Measurements from ENCODE around the gene DPY19L1. TPM values are rescaled to one million over a fixed set of nuclear protein-coding genes. Genes with fewer than 3 reads are reported as not detected.
"Not testable (repeated sequence)": the region's sequence is repeated elsewhere in the genome, so short reads cannot be mapped to it uniquely, and the experiment has no call there.

DPY19L1 gene
- total RNA-seq, 1 donor from 2014 or later, result 46.4 TPM

DNA sequence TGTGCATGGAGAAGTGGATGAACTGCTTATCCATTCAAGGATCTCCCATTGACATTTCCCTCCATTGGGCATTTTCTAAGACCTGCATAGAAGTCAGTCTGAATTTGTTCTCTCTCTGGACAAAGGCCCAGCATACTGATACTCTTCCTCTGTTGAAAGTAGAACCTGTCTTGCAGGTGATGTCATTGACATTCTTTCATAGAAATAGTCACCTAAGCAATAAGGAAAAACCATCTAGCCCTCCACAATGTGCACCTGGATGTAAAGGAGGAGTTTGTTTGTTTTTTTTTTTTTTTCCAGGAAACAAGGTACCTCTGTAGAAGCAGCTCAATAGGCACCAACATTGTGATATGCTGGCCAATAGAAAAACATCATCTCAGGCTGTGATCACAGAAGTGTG is 150.4 kb downstream of the DPY19L1 start:
- no peak overlapping the region for H2AFZ ChIP-seq (ENCODE audit: low read depth, low read length)
- H3K4me3 Mint-ChIP-seq (ENCODE audit: unreplicated experiment), result no peak overlapping the region
- FAIRE-seq (no peak), DNase-seq (ENCODE audit: low read depth) (no peak)
- no peak overlapping the region for H3K4me3 ChIP-seq (ENCODE audit: insufficient read depth, low read depth, low read length)
- H3K27ac Mint-ChIP-seq (ENCODE audit: unreplicated experiment), result no peak overlapping the region
- H3K27ac ChIP-seq (ENCODE audit: low read depth, low read length), result no peak overlapping the region
- no peaks in the 10 kb centered on the region for H3K27me3 Mint-ChIP-seq (ENCODE audit: low read depth, unreplicated experiment)
- no peak overlapping the region for H3K9ac ChIP-seq (ENCODE audit: low read length)
- TF ChIP-seq, protein P1, sequence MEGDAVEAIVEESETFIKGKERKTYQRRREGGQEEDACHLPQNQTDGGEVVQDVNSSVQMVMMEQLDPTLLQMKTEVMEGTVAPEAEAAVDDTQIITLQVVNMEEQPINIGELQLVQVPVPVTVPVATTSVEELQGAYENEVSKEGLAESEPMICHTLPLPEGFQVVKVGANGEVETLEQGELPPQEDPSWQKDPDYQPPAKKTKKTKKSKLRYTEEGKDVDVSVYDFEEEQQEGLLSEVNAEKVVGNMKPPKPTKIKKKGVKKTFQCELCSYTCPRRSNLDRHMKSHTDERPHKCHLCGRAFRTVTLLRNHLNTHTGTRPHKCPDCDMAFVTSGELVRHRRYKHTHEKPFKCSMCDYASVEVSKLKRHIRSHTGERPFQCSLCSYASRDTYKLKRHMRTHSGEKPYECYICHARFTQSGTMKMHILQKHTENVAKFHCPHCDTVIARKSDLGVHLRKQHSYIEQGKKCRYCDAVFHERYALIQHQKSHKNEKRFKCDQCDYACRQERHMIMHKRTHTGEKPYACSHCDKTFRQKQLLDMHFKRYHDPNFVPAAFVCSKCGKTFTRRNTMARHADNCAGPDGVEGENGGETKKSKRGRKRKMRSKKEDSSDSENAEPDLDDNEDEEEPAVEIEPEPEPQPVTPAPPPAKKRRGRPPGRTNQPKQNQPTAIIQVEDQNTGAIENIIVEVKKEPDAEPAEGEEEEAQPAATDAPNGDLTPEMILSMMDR (IDR thresholded peaks at IDR 0.05; ENCODE audit: insufficient read depth, low read depth, low read length), result no peak
- no peak for TF ChIP-seq EZH2 (IDR thresholded peaks at IDR 0.05; ENCODE audit: insufficient read depth, low read length)
- peaks cover 5% of the 10 kb centered on the region for H3K9me3 ChIP-seq (ENCODE audit: insufficient read depth, low read depth, low read length)
- H3K27me3 ChIP-seq (ENCODE audit: insufficient read depth, low read length), result no peaks in the 10 kb centered on the region
- peaks cover 22% of the 10 kb centered on the region for H3K9me3 Mint-ChIP-seq (ENCODE audit: unreplicated experiment)
- H4K20me1 ChIP-seq (ENCODE audit: insufficient read depth, low read length), result no peaks in the 10 kb centered on the region
- H3K79me2 ChIP-seq (ENCODE audit: insufficient read depth, low read length), result no peaks in the 10 kb centered on the region
- peaks cover 3% of the 10 kb centered on the region for H3K36me3 Mint-ChIP-seq (ENCODE audit: low read depth, unreplicated experiment)
- H3K4me1 ChIP-seq (ENCODE audit: insufficient read depth, low read length), result peaks cover 10% of the 10 kb centered on the region
- peaks cover 13% of the 10 kb centered on the region for H3K4me1 Mint-ChIP-seq (ENCODE audit: low read depth, unreplicated experiment)
- no peak overlapping the region for H3K4me2 ChIP-seq (ENCODE audit: low read length)
- no peaks in the 10 kb centered on the region for H3K36me3 ChIP-seq (ENCODE audit: insufficient read depth, low read length)

DNA sequence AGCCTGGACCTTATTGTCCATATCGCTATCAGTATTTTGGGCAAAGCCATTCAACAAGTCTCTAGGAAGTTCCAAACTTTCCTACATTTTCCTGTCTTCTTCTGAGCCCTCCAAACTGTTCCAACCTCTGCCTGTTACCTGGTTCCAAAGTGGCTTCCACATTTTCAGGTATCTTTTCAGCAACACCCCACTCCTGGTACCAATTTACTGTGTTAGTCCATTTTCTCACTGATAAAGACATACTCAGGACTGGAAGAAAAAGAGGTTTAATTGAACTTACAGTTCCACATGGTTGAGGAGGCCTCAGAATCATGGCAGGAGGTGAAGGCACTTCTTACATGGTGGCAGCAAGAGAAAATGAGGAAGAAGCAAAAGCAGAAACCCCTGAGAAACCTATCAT is 153.4 kb downstream of the DPY19L1 start:
- not testable (repeated sequence) for H3K9ac ChIP-seq (ENCODE audit: low read length); H3K4me3 Mint-ChIP-seq (ENCODE audit: unreplicated experiment); H3K27ac ChIP-seq (ENCODE audit: low read depth, low read length); H3K36me3 Mint-ChIP-seq (ENCODE audit: low read depth, unreplicated experiment); H3K79me2 ChIP-seq (ENCODE audit: insufficient read depth, low read length); H3K27me3 Mint-ChIP-seq (ENCODE audit: low read depth, unreplicated experiment); H3K9me3 ChIP-seq (ENCODE audit: insufficient read depth, low read depth, low read length); H2AFZ ChIP-seq (ENCODE audit: low read depth, low read length); H3K4me1 Mint-ChIP-seq (ENCODE audit: low read depth, unreplicated experiment); H3K36me3 ChIP-seq (ENCODE audit: insufficient read depth, low read length); H3K4me3 ChIP-seq (ENCODE audit: insufficient read depth, low read depth, low read length); DNase-seq (ENCODE audit: low read depth); H3K4me2 ChIP-seq (ENCODE audit: low read length); H4K20me1 ChIP-seq (ENCODE audit: insufficient read depth, low read length); H3K4me1 ChIP-seq (ENCODE audit: insufficient read depth, low read length); H3K27me3 ChIP-seq (ENCODE audit: insufficient read depth, low read length); H3K27ac Mint-ChIP-seq (ENCODE audit: unreplicated experiment); FAIRE-seq
- H3K9me3 Mint-ChIP-seq (ENCODE audit: unreplicated experiment), result peaks cover 26% of the 10 kb centered on the region

DNA sequence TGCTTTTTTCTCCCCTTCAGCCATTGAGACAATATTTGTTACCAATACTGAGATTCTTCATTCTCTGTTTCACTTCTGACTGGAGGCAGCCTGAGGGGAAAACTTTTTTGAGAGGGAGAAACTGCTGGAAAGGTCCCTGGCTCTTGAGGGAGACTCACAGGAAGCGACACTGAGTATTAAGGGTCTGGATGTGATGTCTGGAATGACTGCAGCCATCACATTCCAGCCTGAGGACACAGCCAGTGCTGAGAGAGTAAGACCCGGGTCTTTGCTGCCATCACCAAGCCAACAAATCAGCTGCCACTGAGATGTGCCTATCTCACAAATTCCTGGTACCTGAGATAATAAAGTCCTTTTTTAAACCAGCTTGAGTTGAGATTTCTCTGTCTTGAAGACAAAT is 157.4 kb downstream of the DPY19L1 start:
- Mint-ChIP-seq H3K4me1 (ENCODE audit: low read depth, unreplicated experiment) (no peaks in the 10 kb centered on the region), H3K9me3 (ENCODE audit: unreplicated experiment) (peaks cover 20% of the 10 kb centered on the region), H3K27ac (ENCODE audit: unreplicated experiment) (no peak overlapping the region), H3K36me3 (ENCODE audit: low read depth, unreplicated experiment) (peaks cover 3% of the 10 kb centered on the region), H3K27me3 (ENCODE audit: low read depth, unreplicated experiment) (no peaks in the 10 kb centered on the region), H3K4me3 (ENCODE audit: unreplicated experiment) (no peak overlapping the region)
- Histone ChIP-seq H4K20me1 (ENCODE audit: insufficient read depth, low read length) (no peaks in the 10 kb centered on the region), H3K4me2 (ENCODE audit: low read length) (no peak overlapping the region), H3K36me3 (ENCODE audit: insufficient read depth, low read length) (no peaks in the 10 kb centered on the region), H3K4me1 (ENCODE audit: insufficient read depth, low read length) (no peaks in the 10 kb centered on the region), H3K4me3 (ENCODE audit: insufficient read depth, low read depth, low read length) (no peak overlapping the region), H3K79me2 (ENCODE audit: insufficient read depth, low read length) (no peaks in the 10 kb centered on the region), H3K27ac (ENCODE audit: low read depth, low read length) (no peak overlapping the region), H3K9ac (ENCODE audit: low read length) (no peak overlapping the region), H3K9me3 (ENCODE audit: insufficient read depth, low read depth, low read length) (peaks cover 5% of the 10 kb centered on the region), H2AFZ (ENCODE audit: low read depth, low read length) (no peak overlapping the region), H3K27me3 (ENCODE audit: insufficient read depth, low read length) (no peaks in the 10 kb centered on the region)
- DNase-seq (ENCODE audit: low read depth) (no peak), FAIRE-seq (no peak)
- no peak for TF ChIP-seq EZH2 (IDR thresholded peaks at IDR 0.05; ENCODE audit: insufficient read depth, low read length)
- TF ChIP-seq, protein P1 (IDR thresholded peaks at IDR 0.05; ENCODE audit: insufficient read depth, low read depth, low read length), result no peak

DNA sequence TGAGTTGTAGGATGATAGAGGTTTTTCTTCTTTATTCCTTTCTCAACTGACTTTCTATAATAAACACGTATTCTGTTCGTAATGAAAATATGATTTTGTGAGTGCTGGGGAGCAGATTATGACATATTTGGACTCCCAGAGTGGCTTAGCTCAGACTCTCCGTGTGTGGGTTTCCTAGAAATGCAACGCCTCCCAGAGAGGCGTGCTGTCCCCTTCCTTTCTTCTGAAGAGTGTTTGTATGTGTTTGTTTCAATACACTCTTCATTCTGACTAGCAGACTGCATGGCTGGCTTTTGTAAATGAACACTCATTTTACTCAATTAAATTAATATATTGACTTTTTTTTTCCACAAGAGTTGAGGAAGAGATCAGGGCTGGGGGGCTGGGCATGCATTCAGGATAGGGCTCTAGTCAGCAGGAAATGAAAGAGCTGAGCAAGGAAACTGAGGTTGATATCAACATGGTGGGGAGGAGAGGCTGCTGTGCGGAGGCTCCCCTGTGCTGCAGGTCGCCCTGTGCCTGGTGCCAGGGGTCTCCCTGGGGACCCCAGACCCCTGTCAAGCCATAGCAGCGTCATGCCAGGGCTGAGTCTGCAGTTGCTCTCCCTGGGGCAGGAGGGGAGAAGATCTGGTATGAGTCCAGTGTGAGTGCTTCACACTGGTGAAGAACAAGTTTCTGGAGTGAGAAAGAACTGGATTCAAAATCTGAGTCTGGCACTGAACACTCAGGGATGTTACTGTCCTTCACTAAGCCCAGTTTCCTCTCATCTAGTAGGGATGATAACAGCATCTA is 158.1 kb downstream of the DPY19L1 start:
- H4K20me1 ChIP-seq (ENCODE audit: insufficient read depth, low read length); H3K4me2 ChIP-seq (ENCODE audit: low read length); H3K4me1 Mint-ChIP-seq (ENCODE audit: low read depth, unreplicated experiment); H2AFZ ChIP-seq (ENCODE audit: low read depth, low read length); H3K79me2 ChIP-seq (ENCODE audit: insufficient read depth, low read length); H3K4me1 ChIP-seq (ENCODE audit: insufficient read depth, low read length); H3K9me3 ChIP-seq (ENCODE audit: insufficient read depth, low read depth, low read length); H3K27ac Mint-ChIP-seq (ENCODE audit: unreplicated experiment); H3K36me3 ChIP-seq (ENCODE audit: insufficient read depth, low read length); DNase-seq (ENCODE audit: low read depth); H3K27ac ChIP-seq (ENCODE audit: low read depth, low read length); FAIRE-seq; H3K4me3 ChIP-seq (ENCODE audit: insufficient read depth, low read depth, low read length); H3K9ac ChIP-seq (ENCODE audit: low read length); H3K4me3 Mint-ChIP-seq (ENCODE audit: unreplicated experiment); H3K36me3 Mint-ChIP-seq (ENCODE audit: low read depth, unreplicated experiment); H3K27me3 ChIP-seq (ENCODE audit: insufficient read depth, low read length); H3K27me3 Mint-ChIP-seq (ENCODE audit: low read depth, unreplicated experiment): not testable (repeated sequence)
- peaks cover 20% of the 10 kb centered on the region for H3K9me3 Mint-ChIP-seq (ENCODE audit: unreplicated experiment)

Measured in astrocyte (in vitro differentiated cells and primary cell).